HepG2 (cell line): Measurements from ENCODE around the gene ROMO1. TPM values are rescaled to one million over a fixed set of nuclear protein-coding genes. Genes with fewer than 3 reads are reported as not detected.

ENCODE experiments used
- ASH2L ChIP-seq: fragments of 300-600, 200-600 bp; sonication (generic); IDR thresholded peaks from 2 replicates; pipeline ENCODE4 v1.7.0; 2017; ENCODE audit warnings: low read depth, mild to moderate bottlenecking, moderate library complexity, mixed read lengths, low read length; ENCODE audit not compliant: insufficient read length
- BATF2 ChIP-seq: sonication (generic); formaldehyde crosslinking; IDR thresholded peaks from 2 replicates; pipeline ENCODE4 v1.8.0; 2022; ENCODE audit warnings: mild to moderate bottlenecking, missing genetic modification reagents, moderate library complexity
- BRD4 ChIP-seq: sonication (generic); formaldehyde crosslinking; IDR thresholded peaks from 2 replicates; pipeline ENCODE4 v1.4.0; 2020; ENCODE audit warnings: missing genetic modification reagents
- ESRRA ChIP-seq: sonication (generic); formaldehyde crosslinking; IDR thresholded peaks from 2 replicates; pipeline ENCODE4 v1.5.1; 2020; ENCODE audit warnings: mild to moderate bottlenecking, low read depth, missing genetic modification reagents
- GTF3A ChIP-seq: sonication (generic); formaldehyde crosslinking; conservative IDR thresholded peaks from 2 replicates; pipeline ENCODE4 v1.4.0; 2020; ENCODE audit warnings: mild to moderate bottlenecking, missing genetic modification reagents
- HNRNPK ChIP-seq: fragments of 200-400 bp; formaldehyde crosslinking; IDR thresholded peaks from 2 replicates; pipeline ENCODE4 v1.6.1; 2018; ENCODE audit warnings: low read length, low read depth, moderate library complexity, mild to moderate bottlenecking; ENCODE audit not compliant: poor library complexity, severe bottlenecking
- KLF12 ChIP-seq: sonication (generic); formaldehyde crosslinking; IDR thresholded peaks from 2 replicates; pipeline ENCODE4 v1.4.0; 2020; ENCODE audit warnings: missing genetic modification reagents, borderline replicate concordance
- KLF9 ChIP-seq: IDR thresholded peaks from 2 replicates; pipeline ENCODE4 v1.6.1; 2016; ENCODE audit warnings: low read depth
- LCORL ChIP-seq, 2 experiments: fragments of 450-650 bp in 1 of 2; sonication (generic) in 1 of 2; formaldehyde crosslinking in 1 of 2; IDR thresholded peaks; 2 replicates each; pipeline versions ENCODE4 v1.5.0 to v1.6.1; 2017 to 2020; ENCODE audit warnings: antibody characterized with exemption in 1 of 2, missing genetic modification reagents in 1 of 2
- MIXL1 ChIP-seq: IDR thresholded peaks from 2 replicates; pipeline ENCODE4 v1.6.1; 2016
- MTF1 ChIP-seq: sonication (generic); formaldehyde crosslinking; IDR thresholded peaks from 2 replicates; pipeline ENCODE4 v1.5.0; 2020; ENCODE audit warnings: missing genetic modification reagents
- PCBP2 ChIP-seq: fragments of 200-400 bp; formaldehyde crosslinking; optimal IDR thresholded peaks from 2 replicates; pipeline ENCODE3; 2018; ENCODE audit warnings: low read length, low read depth; ENCODE audit not compliant: poor library complexity, severe bottlenecking
- SSRP1 ChIP-seq: IDR thresholded peaks from 2 replicates; pipeline ENCODE4 v1.6.1; 2016; ENCODE audit warnings: control low read depth
- ZBTB21 ChIP-seq: sonication (generic); formaldehyde crosslinking; IDR thresholded peaks from 2 replicates; pipeline ENCODE4 v1.4.0; 2020; ENCODE audit warnings: missing genetic modification reagents
- ZBTB3 ChIP-seq: sonication (generic); formaldehyde crosslinking; IDR thresholded peaks from 2 replicates; pipeline ENCODE4 v1.4.0; 2020; ENCODE audit warnings: low read depth, mild to moderate bottlenecking, moderate library complexity, missing genetic modification reagents, borderline replicate concordance
- ZNF205 ChIP-seq: IDR thresholded peaks from 2 replicates; pipeline ENCODE4 v1.6.1; 2018; ENCODE audit warnings: missing biosample characterization, missing genetic modification reagents
- ZNF343 ChIP-seq: sonication (generic); formaldehyde crosslinking; IDR thresholded peaks from 2 replicates; pipeline ENCODE4 v1.4.0; 2020; ENCODE audit warnings: mild to moderate bottlenecking, missing genetic modification reagents
- ZNF414 ChIP-seq: sonication (generic); formaldehyde crosslinking; IDR thresholded peaks from 2 replicates; pipeline ENCODE4 v1.5.0; 2020; ENCODE audit warnings: missing genetic modification reagents
- ZNF567 ChIP-seq: sonication (generic); formaldehyde crosslinking; IDR thresholded peaks from 2 replicates; pipeline ENCODE4 v1.8.1; 2023; ENCODE audit warnings: mild to moderate bottlenecking, missing genetic modification reagents, borderline replicate concordance
- ZNF737 ChIP-seq: sonication (generic); formaldehyde crosslinking; IDR thresholded peaks from 2 replicates; pipeline ENCODE4 v1.5.0; 2020; ENCODE audit warnings: missing genetic modification reagents, mild to moderate bottlenecking, borderline replicate concordance
- ZNF879 ChIP-seq: sonication (generic); formaldehyde crosslinking; IDR thresholded peaks from 2 replicates; pipeline ENCODE4 v1.8.1; 2023; ENCODE audit warnings: missing genetic modification reagents
- polyA plus RNA-seq, 8 experiments: library from polyadenylated mRNA; depleted of rRNA in 3 of 8; stranded (reverse) in 7 of 8; unstranded in 1 of 8; fragments of >200 nt; fragmentation: Illumina TruSeq in 4 of 8; extraction: Trizol in 4 of 8; gene quantifications; 2 replicates each; pipeline versions ENCODE4 v1.2.1 to v1.2.3, GENCODE V29; 2011 to 2016; ENCODE audit warnings: low read depth in 4 of 8, missing spikeins in 1 of 8, mixed read lengths in 1 of 8; ENCODE audit not compliant: insufficient read depth in 1 of 8
- total RNA-seq, 5 experiments: library from RNA; depleted of rRNA; stranded (reverse); fragments of >200 nt; fragmentation: Illumina TruSeq; extraction: Trizol; gene quantifications; 2 replicates each; pipeline ENCODE4 v1.2.3, GENCODE V29; 2016; ENCODE audit warnings: low read depth in 1 of 5
- TF ChIP-seq, protein P1 (sequence below): sonication (generic); formaldehyde crosslinking; IDR thresholded peaks from 2 replicates; pipeline ENCODE4 v1.9.0; 2021; ENCODE audit warnings: missing genetic modification reagents, borderline replicate concordance
- TF ChIP-seq, protein P2 (sequence below): sonication (generic); formaldehyde crosslinking; IDR thresholded peaks from 2 replicates; pipeline ENCODE4 v1.4.0; 2020; ENCODE audit warnings: missing genetic modification reagents, mild to moderate bottlenecking, borderline replicate concordance

The ROMO1 gene
- total and polyA plus RNA-seq, 2 of the 13 experiments (the other 11 are each of a cell fraction or from before 2014, with no cell fraction given), result 636 to 755 TPM

- TF ChIP-seq LCORL (IDR thresholded peaks at IDR 0.05), result no peak
- 0 out of 2 replicates have a peak, but pooled peaks have one; percentile 2 for TF ChIP-seq LCORL (CRISPR knock-in tag; IDR thresholded peaks at IDR 0.05)
- no peak; the same call in 1 of the 2 replicates for TF ChIP-seq MTF1
- TF ChIP-seq, protein P1, sequence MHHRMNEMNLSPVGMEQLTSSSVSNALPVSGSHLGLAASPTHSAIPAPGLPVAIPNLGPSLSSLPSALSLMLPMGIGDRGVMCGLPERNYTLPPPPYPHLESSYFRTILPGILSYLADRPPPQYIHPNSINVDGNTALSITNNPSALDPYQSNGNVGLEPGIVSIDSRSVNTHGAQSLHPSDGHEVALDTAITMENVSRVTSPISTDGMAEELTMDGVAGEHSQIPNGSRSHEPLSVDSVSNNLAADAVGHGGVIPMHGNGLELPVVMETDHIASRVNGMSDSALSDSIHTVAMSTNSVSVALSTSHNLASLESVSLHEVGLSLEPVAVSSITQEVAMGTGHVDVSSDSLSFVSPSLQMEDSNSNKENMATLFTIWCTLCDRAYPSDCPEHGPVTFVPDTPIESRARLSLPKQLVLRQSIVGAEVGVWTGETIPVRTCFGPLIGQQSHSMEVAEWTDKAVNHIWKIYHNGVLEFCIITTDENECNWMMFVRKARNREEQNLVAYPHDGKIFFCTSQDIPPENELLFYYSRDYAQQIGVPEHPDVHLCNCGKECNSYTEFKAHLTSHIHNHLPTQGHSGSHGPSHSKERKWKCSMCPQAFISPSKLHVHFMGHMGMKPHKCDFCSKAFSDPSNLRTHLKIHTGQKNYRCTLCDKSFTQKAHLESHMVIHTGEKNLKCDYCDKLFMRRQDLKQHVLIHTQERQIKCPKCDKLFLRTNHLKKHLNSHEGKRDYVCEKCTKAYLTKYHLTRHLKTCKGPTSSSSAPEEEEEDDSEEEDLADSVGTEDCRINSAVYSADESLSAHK (CRISPR knock-in tag), result 0 out of 2 replicates have a peak, but pooled peaks have one; percentile 66
- peak; percentile 85 for TF ChIP-seq PCBP2
- TF ChIP-seq HNRNPK, result peak; percentile 81
- TF ChIP-seq ZBTB3 (CRISPR knock-in tag), result peak; percentile 20; the same call in 1 of the 2 replicates
- peak; percentile 93 for TF ChIP-seq SSRP1 (CRISPR knock-in tag)
- no peak for TF ChIP-seq BATF2 (CRISPR knock-in tag)
- TF ChIP-seq ASH2L, result peak; percentile 39
- TF ChIP-seq, protein P2, sequence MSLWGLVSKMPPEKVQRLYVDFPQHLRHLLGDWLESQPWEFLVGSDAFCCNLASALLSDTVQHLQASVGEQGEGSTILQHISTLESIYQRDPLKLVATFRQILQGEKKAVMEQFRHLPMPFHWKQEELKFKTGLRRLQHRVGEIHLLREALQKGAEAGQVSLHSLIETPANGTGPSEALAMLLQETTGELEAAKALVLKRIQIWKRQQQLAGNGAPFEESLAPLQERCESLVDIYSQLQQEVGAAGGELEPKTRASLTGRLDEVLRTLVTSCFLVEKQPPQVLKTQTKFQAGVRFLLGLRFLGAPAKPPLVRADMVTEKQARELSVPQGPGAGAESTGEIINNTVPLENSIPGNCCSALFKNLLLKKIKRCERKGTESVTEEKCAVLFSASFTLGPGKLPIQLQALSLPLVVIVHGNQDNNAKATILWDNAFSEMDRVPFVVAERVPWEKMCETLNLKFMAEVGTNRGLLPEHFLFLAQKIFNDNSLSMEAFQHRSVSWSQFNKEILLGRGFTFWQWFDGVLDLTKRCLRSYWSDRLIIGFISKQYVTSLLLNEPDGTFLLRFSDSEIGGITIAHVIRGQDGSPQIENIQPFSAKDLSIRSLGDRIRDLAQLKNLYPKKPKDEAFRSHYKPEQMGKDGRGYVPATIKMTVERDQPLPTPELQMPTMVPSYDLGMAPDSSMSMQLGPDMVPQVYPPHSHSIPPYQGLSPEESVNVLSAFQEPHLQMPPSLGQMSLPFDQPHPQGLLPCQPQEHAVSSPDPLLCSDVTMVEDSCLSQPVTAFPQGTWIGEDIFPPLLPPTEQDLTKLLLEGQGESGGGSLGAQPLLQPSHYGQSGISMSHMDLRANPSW (CRISPR knock-in tag), result 0 out of 2 replicates have a peak, but pooled peaks have one; percentile 67
- TF ChIP-seq ZNF737 (CRISPR knock-in tag), result no peak
- TF ChIP-seq ZNF205 (CRISPR knock-in tag), result no peak
- peak; percentile 29; the same call in 1 of the 2 replicates for TF ChIP-seq ZBTB21 (CRISPR knock-in tag)
- TF ChIP-seq MIXL1, result peak; percentile 93
- 0 out of 2 replicates have a peak, but pooled peaks have one; percentile 10 for TF ChIP-seq KLF9 (CRISPR knock-in tag)
- no peak; the same call in 1 of the 2 replicates for TF ChIP-seq BRD4 (CRISPR knock-in tag)
- TF ChIP-seq ZNF343, result 0 out of 2 replicates have a peak, but pooled peaks have one; percentile 15
- peak; percentile 34; the same call in 1 of the 2 replicates for TF ChIP-seq ZNF567 (CRISPR knock-in tag)
- TF ChIP-seq ZNF879, result no peak
- 0 out of 2 replicates have a peak, but pooled peaks have one; percentile 0 for TF ChIP-seq KLF12
- TF ChIP-seq ZNF414, result no peak
- peak; percentile 5; the same call in 1 of the 2 replicates for TF ChIP-seq ESRRA
- TF ChIP-seq GTF3A, result peak; percentile 51; the same call in 1 of the 2 replicates
Observed at GRCh38 chr20:35742741-35743523, 43.7 kb downstream of the ROMO1 start (continued).
